ENCODE measurements around the gene CDC37. TPM values are rescaled to one million over a fixed set of nuclear protein-coding genes. Genes with fewer than 3 reads are reported as not detected.

The CDC37 gene
- total RNA-seq, 1 experiment from 2014 or later: 260 TPM

DNA sequence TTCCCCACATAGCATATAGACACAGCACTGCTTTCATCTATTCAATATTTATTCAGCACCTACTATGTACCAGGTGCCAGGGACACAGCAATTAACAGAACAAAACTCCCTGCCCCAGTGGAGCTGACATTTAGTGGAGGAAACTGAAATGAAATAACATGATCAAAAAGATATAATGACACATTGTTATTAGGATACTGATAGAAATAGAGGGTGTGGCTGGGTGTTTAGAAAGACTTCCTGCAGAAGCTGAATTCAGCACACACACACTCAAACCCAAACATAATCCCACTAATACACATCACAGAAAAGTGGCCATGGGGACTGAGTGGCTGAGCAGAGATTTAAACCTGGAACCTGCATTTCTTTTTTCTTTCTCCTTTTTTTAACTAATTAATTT is 3.8 kb upstream of the CDC37 start:
- TF ChIP-seq EZH2 (IDR thresholded peaks at IDR 0.05): no peak
- no peak for TF ChIP-seq JUND (IDR thresholded peaks at IDR 0.05)
- no peak for TF ChIP-seq ZFX (IDR thresholded peaks at IDR 0.05)
- DNase-seq (ENCODE audit: low read depth, low spot score): no peak
- no peak overlapping the region for H3K4me2 ChIP-seq (ENCODE audit: low read length)
- no peaks in the 10 kb centered on the region for H3K9me3 ChIP-seq (ENCODE audit: control insufficient read depth in 1 of 2, insufficient read depth in 1 of 2, low read depth in 1 of 2, low read length in 2 of 2)
- no peak overlapping the region for H3K4me3 ChIP-seq (replicated peaks in 1 of 2; ENCODE audit: low read depth in 1 of 2, low read length in 2 of 2)
- H3K79me2 ChIP-seq (ENCODE audit: insufficient read depth, low read length): peaks cover 12% of the 10 kb centered on the region
- no peaks in the 10 kb centered on the region for H4K20me1 ChIP-seq (ENCODE audit: insufficient read depth)
- RAD21 ChIA-PET (ENCODE audit: low non-redundant PET in 1 of 2, low total read pairs in 2 of 2, uncharacterized antibody in 2 of 2, unreplicated experiment in 2 of 2): no interaction called here
- H3K9ac ChIP-seq (ENCODE audit: low read length): no peak overlapping the region
- BruUV-seq (replicated peaks): no TSS peak
- H3K36me3 ChIP-seq (ENCODE audit: control insufficient read depth in 1 of 2, insufficient read depth in 2 of 2, low read length in 2 of 2): no peaks in the 10 kb centered on the region; a peak in 1 of 4 replicates
- intact Hi-C loops (cut with micrococcal nuclease): no loop called here
- no peaks in the 10 kb centered on the region for H3K9me2 ChIP-seq (ENCODE audit: insufficient read depth)
- POLR2A ChIA-PET: no interaction called here
- ATAC-seq: no peak
- CTCF ChIA-PET: interaction anchor here (1.3 kb wide), 1 partner anchor 10 kb away, joined by 5 read pairs; no protein-coding TSS in a partner anchor
- peaks cover 0 to 15% of the 10 kb centered on the region in 2 experiments; a peak in 2 of 4 replicates for H3K4me1 ChIP-seq (ENCODE audit: control insufficient read depth in 1 of 2, insufficient read depth in 2 of 2, low read length in 2 of 2)
- H3K27me3 ChIP-seq (ENCODE audit: insufficient read depth, low read length): no peaks in the 10 kb centered on the region
- H2AFZ ChIP-seq (ENCODE audit: low read depth, low read length, poor library complexity, severe bottlenecking): no peak overlapping the region
- H3K27ac ChIP-seq (ENCODE audit: low read depth, low read length): no peak overlapping the region

DNA sequence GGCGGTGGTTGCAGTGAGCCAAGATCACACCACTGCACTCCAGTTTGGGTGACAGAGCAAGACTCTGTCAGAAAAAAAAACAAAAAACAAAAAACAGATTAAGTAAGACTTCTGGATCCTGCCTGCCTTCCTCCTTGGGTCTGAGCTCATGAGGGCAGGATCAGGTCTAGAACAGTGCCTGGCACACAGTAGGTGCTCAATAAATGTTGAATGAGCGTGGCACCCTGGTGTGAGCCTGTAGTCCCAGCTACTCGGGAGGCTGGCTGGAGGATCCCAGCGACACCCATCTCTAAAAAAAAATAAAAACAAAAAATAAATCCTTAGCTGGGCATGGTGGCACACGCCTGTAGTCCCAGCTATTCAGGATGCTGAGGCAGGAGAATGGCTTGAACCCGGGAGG is 2.8 kb upstream of the CDC37 start:
- no peak for DNase-seq (ENCODE audit: low read depth, low spot score)
- intact Hi-C loops (cut with micrococcal nuclease): no loop called here
- ChIA-PET POLR2A (interaction anchor here (1.0 to 1.1 kb wide), 2 partner anchors 10 to 12 kb away, joined by 3 to 4 read pairs; no protein-coding TSS in a partner anchor), CTCF (interaction anchor here (1.0 to 4.4 kb wide), 4 partner anchors 11 to 137 kb away, joined by 3 to 60 read pairs (median 4); no protein-coding TSS in a partner anchor), RAD21 (ENCODE audit: low non-redundant PET in 1 of 2, low total read pairs in 2 of 2, uncharacterized antibody in 2 of 2, unreplicated experiment in 2 of 2) (interaction anchor here in 1 of 2 experiments (1.4 kb wide), 1 partner anchor 293 kb away, joined by 4 read pairs; no protein-coding TSS in a partner anchor)
- no peak for ATAC-seq
- Histone ChIP-seq H3K9ac (ENCODE audit: low read length) (no peak overlapping the region), H3K27me3 (ENCODE audit: insufficient read depth, low read length) (no peaks in the 10 kb centered on the region), H3K36me3 (ENCODE audit: control insufficient read depth in 1 of 2, insufficient read depth in 2 of 2, low read length in 2 of 2) (peaks cover 0 to 5% of the 10 kb centered on the region in 2 experiments; a peak in 2 of 4 replicates), H2AFZ (ENCODE audit: low read depth, low read length, poor library complexity, severe bottlenecking) (no peak overlapping the region), H3K4me3 (replicated peaks in 1 of 2; ENCODE audit: low read depth in 1 of 2, low read length in 2 of 2) (no peak overlapping the region), H3K9me2 (ENCODE audit: insufficient read depth) (no peaks in the 10 kb centered on the region), H3K27ac (ENCODE audit: low read depth, low read length) (no peak overlapping the region), H3K79me2 (ENCODE audit: insufficient read depth, low read length) (peaks cover 22% of the 10 kb centered on the region), H3K9me3 (ENCODE audit: control insufficient read depth in 1 of 2, insufficient read depth in 1 of 2, low read depth in 1 of 2, low read length in 2 of 2) (no peaks in the 10 kb centered on the region), H3K4me1 (ENCODE audit: control insufficient read depth in 1 of 2, insufficient read depth in 2 of 2, low read length in 2 of 2) (peaks cover 8 to 24% of the 10 kb centered on the region in 2 experiments; a peak in 3 of 4 replicates), H3K4me2 (ENCODE audit: low read length) (no peak overlapping the region), H4K20me1 (ENCODE audit: insufficient read depth) (peaks cover 2% of the 10 kb centered on the region; the same call in 1 of the 2 replicates)
- no TSS peak for BruUV-seq (replicated peaks)
- TF ChIP-seq YY1 (IDR thresholded peaks at IDR 0.05; ENCODE audit: extremely low read depth, insufficient replicate concordance, low read depth, low read length) (no peak), CEBPB (IDR thresholded peaks at IDR 0.05; ENCODE audit: low read depth) (no peak), REST (IDR thresholded peaks at IDR 0.05; ENCODE audit: low read depth) (no peak), ZFX (IDR thresholded peaks at IDR 0.05) (no peak), SRF (IDR thresholded peaks at IDR 0.05; ENCODE audit: low read depth) (no peak), TCF7L2 (IDR thresholded peaks at IDR 0.05; ENCODE audit: borderline replicate concordance, extremely low read depth, insufficient read depth, insufficient read length) (no peak), EZH2 (IDR thresholded peaks at IDR 0.05) (no peak), POLR2A (IDR thresholded peaks at IDR 0.05; ENCODE audit: borderline replicate concordance, extremely low read depth, insufficient read depth, insufficient read length) (no peak), POLR2AphosphoS5 (IDR thresholded peaks at IDR 0.05; ENCODE audit: low read depth, low read length) (no peak), SP1 (IDR thresholded peaks at IDR 0.05; ENCODE audit: low read depth) (no peak), EZH2phosphoT487 (IDR thresholded peaks at IDR 0.05; ENCODE audit: borderline replicate concordance) (no peak), CTCF (IDR thresholded peaks at IDR 0.05 in 2 of 3, conservative IDR thresholded peaks at IDR 0.05 in 1 of 3; ENCODE audit: borderline replicate concordance in 1 of 3, insufficient read depth in 1 of 3, low read depth in 2 of 3, low read length in 2 of 3) (no peak)
- TF ChIP-seq, protein P1, sequence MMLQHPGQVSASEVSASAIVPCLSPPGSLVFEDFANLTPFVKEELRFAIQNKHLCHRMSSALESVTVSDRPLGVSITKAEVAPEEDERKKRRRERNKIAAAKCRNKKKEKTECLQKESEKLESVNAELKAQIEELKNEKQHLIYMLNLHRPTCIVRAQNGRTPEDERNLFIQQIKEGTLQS (IDR thresholded peaks at IDR 0.05): no peak
- TF ChIP-seq, protein P2, sequence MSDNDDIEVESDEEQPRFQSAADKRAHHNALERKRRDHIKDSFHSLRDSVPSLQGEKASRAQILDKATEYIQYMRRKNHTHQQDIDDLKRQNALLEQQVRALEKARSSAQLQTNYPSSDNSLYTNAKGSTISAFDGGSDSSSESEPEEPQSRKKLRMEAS (IDR thresholded peaks at IDR 0.05): no peak
